ENCODE results near the gene HARBI1.

HARBI1 gene

DNA sequence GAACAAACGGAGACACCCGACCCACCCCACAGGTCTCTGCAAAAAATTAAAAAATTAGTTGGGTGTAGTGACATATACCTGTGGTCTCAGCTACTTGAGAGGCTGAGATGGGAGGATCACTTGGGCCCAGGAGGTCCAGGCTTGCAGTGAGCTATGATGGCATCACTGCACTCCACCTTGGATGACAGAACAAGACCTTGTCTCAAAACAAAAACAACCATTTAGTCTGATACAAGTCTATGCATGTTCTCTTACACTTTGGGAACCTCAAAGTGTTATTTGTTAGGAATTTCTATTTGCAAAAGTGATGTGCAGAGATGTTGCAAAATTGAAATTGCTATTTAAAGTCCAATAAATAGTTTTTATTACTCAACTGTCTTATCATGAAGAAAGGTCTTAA is 14.6 kb upstream of the HARBI1 start:
- Histone ChIP-seq H3K4me1 (no peaks in the 10 kb centered on the region), H3K9ac (no peak overlapping the region), H3K36me3 (ENCODE audit: control insufficient read depth, insufficient read depth, low read length) (no peaks in the 10 kb centered on the region), H3K4me3 (ENCODE audit: low read depth, low read length) (no peak overlapping the region), H2AFZ (no peak overlapping the region), H3K27me3 (ENCODE audit: control insufficient read depth, insufficient read depth, low read length) (no peaks in the 10 kb centered on the region), H3K9me3 (ENCODE audit: control insufficient read depth, low read length) (no peaks in the 10 kb centered on the region), H3K27ac (no peak overlapping the region), H3K4me2 (ENCODE audit: low read length) (no peak overlapping the region), H3K79me2 (peaks cover 2% of the 10 kb centered on the region)
- TF ChIP-seq, protein P1, sequence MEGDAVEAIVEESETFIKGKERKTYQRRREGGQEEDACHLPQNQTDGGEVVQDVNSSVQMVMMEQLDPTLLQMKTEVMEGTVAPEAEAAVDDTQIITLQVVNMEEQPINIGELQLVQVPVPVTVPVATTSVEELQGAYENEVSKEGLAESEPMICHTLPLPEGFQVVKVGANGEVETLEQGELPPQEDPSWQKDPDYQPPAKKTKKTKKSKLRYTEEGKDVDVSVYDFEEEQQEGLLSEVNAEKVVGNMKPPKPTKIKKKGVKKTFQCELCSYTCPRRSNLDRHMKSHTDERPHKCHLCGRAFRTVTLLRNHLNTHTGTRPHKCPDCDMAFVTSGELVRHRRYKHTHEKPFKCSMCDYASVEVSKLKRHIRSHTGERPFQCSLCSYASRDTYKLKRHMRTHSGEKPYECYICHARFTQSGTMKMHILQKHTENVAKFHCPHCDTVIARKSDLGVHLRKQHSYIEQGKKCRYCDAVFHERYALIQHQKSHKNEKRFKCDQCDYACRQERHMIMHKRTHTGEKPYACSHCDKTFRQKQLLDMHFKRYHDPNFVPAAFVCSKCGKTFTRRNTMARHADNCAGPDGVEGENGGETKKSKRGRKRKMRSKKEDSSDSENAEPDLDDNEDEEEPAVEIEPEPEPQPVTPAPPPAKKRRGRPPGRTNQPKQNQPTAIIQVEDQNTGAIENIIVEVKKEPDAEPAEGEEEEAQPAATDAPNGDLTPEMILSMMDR (IDR thresholded peaks at IDR 0.05): no peak

DNA sequence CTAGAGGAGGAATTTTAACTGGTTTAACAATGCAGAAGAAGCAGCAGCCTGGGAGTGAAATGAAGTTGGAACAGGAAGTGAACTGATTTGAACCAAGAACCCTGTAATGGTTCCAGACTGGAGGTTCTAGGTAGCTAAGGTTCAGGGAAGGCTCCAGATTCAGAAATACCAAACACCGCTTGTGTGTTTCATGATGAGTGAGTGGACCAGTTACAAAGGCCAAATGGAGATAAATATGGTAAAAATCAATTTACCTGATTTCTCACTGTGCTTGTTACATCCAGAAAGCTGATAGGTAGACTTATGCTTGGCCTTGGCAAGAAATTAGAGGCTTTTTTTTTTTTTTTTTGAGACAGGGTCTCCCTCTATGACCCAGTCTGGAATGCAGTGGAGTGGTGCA is 13.2 kb upstream of the HARBI1 start:
- Histone ChIP-seq H3K27me3 (ENCODE audit: control insufficient read depth, insufficient read depth, low read length) (no peaks in the 10 kb centered on the region), H3K79me2 (peaks cover 9% of the 10 kb centered on the region), H3K4me2 (ENCODE audit: low read length) (no peak overlapping the region), H3K9me3 (ENCODE audit: control insufficient read depth, low read length) (no peaks in the 10 kb centered on the region), H3K4me3 (ENCODE audit: low read depth, low read length) (no peak overlapping the region), H3K36me3 (ENCODE audit: control insufficient read depth, insufficient read depth, low read length) (no peaks in the 10 kb centered on the region), H3K27ac (no peak overlapping the region), H3K4me1 (no peaks in the 10 kb centered on the region), H2AFZ (no peak overlapping the region), H3K9ac (no peak overlapping the region)
- TF ChIP-seq, protein P1 (IDR thresholded peaks at IDR 0.05): no peak

DNA sequence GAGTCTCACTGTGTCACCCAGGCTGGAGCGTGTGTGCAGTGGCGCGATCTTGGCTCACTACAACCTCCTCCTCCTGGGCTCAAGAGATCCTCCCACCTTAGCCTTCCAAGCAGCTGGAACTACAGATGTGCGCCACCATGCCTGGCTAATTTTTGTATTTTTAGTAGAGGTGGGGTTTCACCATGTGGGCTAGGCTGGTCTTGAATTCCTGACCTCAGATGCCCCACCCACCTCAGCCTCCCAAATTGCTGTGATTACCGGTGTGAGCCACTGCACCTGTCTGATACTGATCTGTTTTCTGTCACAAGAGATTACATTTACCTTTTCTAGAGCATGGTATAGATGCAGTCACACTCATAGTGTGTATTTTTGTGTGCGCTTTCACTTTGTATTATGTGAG is 11.9 kb upstream of the HARBI1 start:
- no peaks in the 10 kb centered on the region for H3K36me3 ChIP-seq (ENCODE audit: control insufficient read depth, insufficient read depth, low read length)
- peaks cover 12% of the 10 kb centered on the region for H3K79me2 ChIP-seq
- H3K27ac ChIP-seq: no peak overlapping the region

DNA sequence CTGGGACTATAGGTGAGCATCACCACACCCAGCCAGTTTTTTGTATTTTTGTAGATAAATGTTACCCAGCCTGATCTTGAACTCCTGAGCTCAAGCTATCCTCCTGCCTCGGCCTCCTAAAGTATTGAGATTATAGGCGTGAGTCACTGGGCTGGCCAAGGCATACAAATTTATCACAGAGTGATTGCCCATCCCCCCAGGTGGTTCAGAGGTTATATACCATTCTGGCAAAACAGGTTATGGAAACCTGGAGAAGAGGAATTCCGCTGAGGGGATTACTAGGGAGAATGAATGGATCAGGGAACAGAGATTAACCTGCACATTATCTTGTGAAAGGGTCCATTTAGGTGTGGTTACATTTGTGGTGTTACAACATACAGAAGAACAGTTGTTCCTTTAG is 8.4 kb upstream of the HARBI1 start:
- H2AFZ ChIP-seq: no peak overlapping the region
- no peak overlapping the region for H3K4me2 ChIP-seq (ENCODE audit: low read length)
- no peaks in the 10 kb centered on the region for H3K36me3 ChIP-seq (ENCODE audit: control insufficient read depth, insufficient read depth, low read length)
- no peak overlapping the region for H3K4me3 ChIP-seq (ENCODE audit: low read depth, low read length)
- H3K9me3 ChIP-seq (ENCODE audit: control insufficient read depth, low read length): no peaks in the 10 kb centered on the region
- no peaks in the 10 kb centered on the region for H3K4me1 ChIP-seq
- no peak overlapping the region for H3K9ac ChIP-seq
- TF ChIP-seq, protein P1 (IDR thresholded peaks at IDR 0.05): no peak
- no peak overlapping the region for H3K27ac ChIP-seq
- H3K79me2 ChIP-seq: peaks cover 15% of the 10 kb centered on the region
- H3K27me3 ChIP-seq (ENCODE audit: control insufficient read depth, insufficient read depth, low read length): no peaks in the 10 kb centered on the region

More for the DNA sequence above, 11.9 kb upstream of the HARBI1 start:
- H3K9ac ChIP-seq: no peak overlapping the region
- no peaks in the 10 kb centered on the region for H3K4me1 ChIP-seq
- TF ChIP-seq, protein P1 (IDR thresholded peaks at IDR 0.05): no peak
- H3K27me3 ChIP-seq (ENCODE audit: control insufficient read depth, insufficient read depth, low read length): no peaks in the 10 kb centered on the region
- no peak overlapping the region for H3K4me2 ChIP-seq (ENCODE audit: low read length)
- H2AFZ ChIP-seq: no peak overlapping the region
- H3K9me3 ChIP-seq (ENCODE audit: control insufficient read depth, low read length): no peaks in the 10 kb centered on the region
- no peak overlapping the region for H3K4me3 ChIP-seq (ENCODE audit: low read depth, low read length)

DNA sequence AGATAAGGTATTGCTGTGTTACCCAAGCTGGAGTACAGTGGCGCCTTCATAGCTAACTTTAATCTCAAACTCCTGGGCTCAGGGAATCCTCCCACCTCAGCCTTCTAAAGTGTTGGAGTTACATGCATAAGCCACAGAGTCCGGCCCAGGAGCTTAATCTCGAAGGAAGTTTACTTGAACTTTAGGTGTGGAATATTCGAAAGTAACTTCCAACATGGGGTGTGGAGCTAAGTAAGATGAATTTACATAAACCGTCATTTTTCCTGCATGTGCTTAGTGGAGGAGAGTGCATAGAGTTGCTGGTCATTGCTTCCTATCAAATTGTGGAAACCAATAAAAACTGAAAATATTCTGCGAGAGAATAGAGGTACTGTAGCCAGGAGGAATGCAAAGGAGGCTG is 1.8 kb upstream of the HARBI1 start:
- no peaks in the 10 kb centered on the region for H3K9me3 ChIP-seq (ENCODE audit: control insufficient read depth, low read length)
- H3K4me2 ChIP-seq (ENCODE audit: low read length): no peak overlapping the region
- H2AFZ ChIP-seq: no peak overlapping the region
- no peak overlapping the region for H3K9ac ChIP-seq
- H3K4me1 ChIP-seq: no peaks in the 10 kb centered on the region
- H3K79me2 ChIP-seq: peaks cover 14% of the 10 kb centered on the region
- no peaks in the 10 kb centered on the region for H3K27me3 ChIP-seq (ENCODE audit: control insufficient read depth, insufficient read depth, low read length)
- H3K27ac ChIP-seq: no peak overlapping the region
- TF ChIP-seq, protein P1 (IDR thresholded peaks at IDR 0.05): no peak
- no peak overlapping the region for H3K4me3 ChIP-seq (ENCODE audit: low read depth, low read length)
- H3K36me3 ChIP-seq (ENCODE audit: control insufficient read depth, insufficient read depth, low read length): no peaks in the 10 kb centered on the region

Measured in parathyroid adenoma (tissue), 2 donors.